ENCODE results near the gene KLRG1. TPM values are rescaled to one million over a fixed set of nuclear protein-coding genes. Genes with fewer than 3 reads are reported as not detected.

KLRG1 gene
- total and polyA plus RNA-seq, 2 of the 8 experiments (the other 6 are each of a cell fraction or from before 2014, with no cell fraction given): 7.9 to 12.8 TPM

- no peak for TF ChIP-seq CTBP2 (IDR thresholded peaks at IDR 0.05; ENCODE audit: borderline replicate concordance, insufficient read depth, insufficient read length, low read length)
- TF ChIP-seq E2F6 (IDR thresholded peaks at IDR 0.05): no peak
- TF ChIP-seq TAF1 (IDR thresholded peaks at IDR 0.05; ENCODE audit: low read depth, low read length): no peak
Measured at GRCh38 chr12:9002335-9002734, 13.0 kb downstream of the KLRG1 start (continued).

Data from H1 (cell line).